Measurements from ENCODE around the gene MRPL39.

GRCh38 chr21:25586326-25586725 lies 21.0 kb downstream of the MRPL39 start:
- TF ChIP-seq CTCF (IDR thresholded peaks at IDR 0.05) (no peak), POLR2A (IDR thresholded peaks at IDR 0.05) (no peak)

All from uterus (tissue), 2 donors.